Activated naive CD8-positive, alpha-beta T cell treated with anti-CD3 and anti-CD28 coated beads, Interleukin-2, amount 10 ng/mL, durations not matched to agents 7 days and 5 days (primary cell): ENCODE data around the gene NLN. TPM values are rescaled to one million over a fixed set of nuclear protein-coding genes. Genes with fewer than 3 reads are reported as not detected.

Experiments
- ATAC-seq: fragments of 150-1000 bp; cut with Tn5 transposase; one replicate; pipeline ENCODE4 v1.10.0; 2021; ENCODE audit warnings: low read depth, moderate library complexity
- POLR2A ChIA-PET: fragments of 350-600 bp; sonication (Branson Sonifier 250); formaldehyde crosslinking; loops from one replicate; lab custom pipeline; 2021; ENCODE audit warnings: antibody characterized with exemption; lab: Charles Lee
- DNase-seq: peaks from one replicate; pipeline ENCODE4 v3.0.0; 2021
- H3K27ac Mint-ChIP-seq: one replicate; pipeline ENCODE4 v1.8.0; 2022; ENCODE audit warnings: mild to moderate bottlenecking, mixed read lengths
- H3K27me3 Mint-ChIP-seq: one replicate; pipeline ENCODE4 v1.8.0; 2022; ENCODE audit warnings: mild to moderate bottlenecking, moderate library complexity, mixed read lengths
- H3K36me3 Mint-ChIP-seq: one replicate; pipeline ENCODE4 v1.8.0; 2021; ENCODE audit warnings: mild to moderate bottlenecking, mixed read lengths
- H3K4me1 Mint-ChIP-seq: one replicate; pipeline ENCODE4 v1.8.0; 2021; ENCODE audit warnings: mixed read lengths
- H3K4me3 Mint-ChIP-seq: one replicate; pipeline ENCODE4 v1.8.0; 2022; ENCODE audit warnings: mild to moderate bottlenecking, moderate library complexity, mixed read lengths
- H3K9me3 Mint-ChIP-seq: one replicate; pipeline ENCODE4 v1.8.0; 2021; ENCODE audit warnings: mixed read lengths
- total RNA-seq, 2 experiments: library from RNA; stranded (reverse); gene quantifications; one replicate each; pipeline ENCODE4 v1.2.3, GENCODE V29; 2021

NLN gene
- total RNA-seq, 2 experiments from 2014 or later: 10.0 to 10.9 TPM

GRCh38 chr5:65738305-65738704 lies 16.3 kb downstream of the NLN start:
- DNase-seq: no peak
- peaks cover 2% of the 10 kb centered on the region for H3K9me3 Mint-ChIP-seq
- H3K27me3 Mint-ChIP-seq: no peaks in the 10 kb centered on the region
- H3K4me3 Mint-ChIP-seq: no peak overlapping the region
- ATAC-seq: no peak
- H3K4me1 Mint-ChIP-seq: peaks cover 11% of the 10 kb centered on the region
- no peak overlapping the region for H3K27ac Mint-ChIP-seq
- POLR2A ChIA-PET: no interaction called here
- H3K36me3 Mint-ChIP-seq: peaks cover 8% of the 10 kb centered on the region

- POLR2A ChIA-PET: no interaction called here
- no peak for ATAC-seq
Measured at GRCh38 chr5:65739162-65739561, 17.2 kb downstream of the NLN start.

GRCh38 chr5:65742565-65743231 lies 20.7 kb downstream of the NLN start:
- Mint-ChIP-seq H3K9me3 (peaks cover 2% of the 10 kb centered on the region), H3K4me3 (no peak overlapping the region), H3K27ac (no peak overlapping the region), H3K27me3 (no peaks in the 10 kb centered on the region), H3K36me3 (peaks cover 15% of the 10 kb centered on the region), H3K4me1 (peaks cover 9% of the 10 kb centered on the region)
- DNase-seq (no peak), ATAC-seq (peak; percentile 54)
- POLR2A ChIA-PET: no interaction called here

More at GRCh38 chr5:65739162-65739561, 17.2 kb downstream of the NLN start:
- H3K4me3 Mint-ChIP-seq: no peak overlapping the region
- H3K36me3 Mint-ChIP-seq: peaks cover 8% of the 10 kb centered on the region
- no peak for DNase-seq
- peaks cover 2% of the 10 kb centered on the region for H3K9me3 Mint-ChIP-seq
- no peak overlapping the region for H3K27ac Mint-ChIP-seq
- H3K4me1 Mint-ChIP-seq: peaks cover 11% of the 10 kb centered on the region
- no peaks in the 10 kb centered on the region for H3K27me3 Mint-ChIP-seq

GRCh38 chr5:65749221-65749844 lies 27.3 kb downstream of the NLN start:
- H3K36me3 Mint-ChIP-seq: peaks cover 11% of the 10 kb centered on the region

GRCh38 chr5:65749956-65750355 lies 28.0 kb downstream of the NLN start:
- POLR2A ChIA-PET: no interaction called here
- peaks cover 2% of the 10 kb centered on the region for H3K9me3 Mint-ChIP-seq
- H3K4me3 Mint-ChIP-seq: no peak overlapping the region
- H3K27me3 Mint-ChIP-seq: no peaks in the 10 kb centered on the region
- ATAC-seq: no peak
- H3K27ac Mint-ChIP-seq: no peak overlapping the region
- H3K36me3 Mint-ChIP-seq: peaks cover 11% of the 10 kb centered on the region
- no peak for DNase-seq
- peaks cover 1% of the 10 kb centered on the region for H3K4me1 Mint-ChIP-seq

More at GRCh38 chr5:65749221-65749844, 27.3 kb downstream of the NLN start:
- ATAC-seq (no peak), DNase-seq (no peak)
- H3K4me1 Mint-ChIP-seq: peaks cover 1% of the 10 kb centered on the region
- no peak overlapping the region for H3K27ac Mint-ChIP-seq
- no peaks in the 10 kb centered on the region for H3K27me3 Mint-ChIP-seq
- H3K4me3 Mint-ChIP-seq: no peak overlapping the region
- POLR2A ChIA-PET: no interaction called here
- H3K9me3 Mint-ChIP-seq: peaks cover 2% of the 10 kb centered on the region

GRCh38 chr5:65750938-65751337 lies 28.9 kb downstream of the NLN start:
- DNase-seq (no peak), ATAC-seq (no peak)
- Mint-ChIP-seq H3K27me3 (no peaks in the 10 kb centered on the region), H3K9me3 (peaks cover 2% of the 10 kb centered on the region), H3K36me3 (peaks cover 9% of the 10 kb centered on the region), H3K4me1 (peaks cover 1% of the 10 kb centered on the region), H3K4me3 (no peak overlapping the region), H3K27ac (no peak overlapping the region)
- POLR2A ChIA-PET: no interaction called here

GRCh38 chr5:65753189-65753588 lies 31.2 kb downstream of the NLN start:
- Mint-ChIP-seq H3K36me3 (peaks cover 2% of the 10 kb centered on the region), H3K27me3 (no peaks in the 10 kb centered on the region), H3K27ac (no peak overlapping the region), H3K4me3 (no peak overlapping the region), H3K9me3 (no peaks in the 10 kb centered on the region), H3K4me1 (peaks cover 1% of the 10 kb centered on the region)
- POLR2A ChIA-PET: no interaction called here
- ATAC-seq (no peak), DNase-seq (no peak)

GRCh38 chr5:65758546-65759144 lies 36.6 kb downstream of the NLN start:
- H3K27ac Mint-ChIP-seq: no peak overlapping the region
- ATAC-seq (no peak), DNase-seq (no peak)
- H3K4me3 Mint-ChIP-seq: no peak overlapping the region
- peaks cover 6% of the 10 kb centered on the region for H3K4me1 Mint-ChIP-seq
- H3K9me3 Mint-ChIP-seq: no peaks in the 10 kb centered on the region
- POLR2A ChIA-PET: no interaction called here
- H3K27me3 Mint-ChIP-seq: no peaks in the 10 kb centered on the region
- peaks cover 4% of the 10 kb centered on the region for H3K36me3 Mint-ChIP-seq

GRCh38 chr5:65760504-65761275 lies 38.7 kb downstream of the NLN start:
- POLR2A ChIA-PET: interaction anchor here (1.1 to 1.9 kb wide), 2 partner anchors 166 to 167 kb away, joined by 3 to 4 read pairs; partner anchors contain the start of gene ERBIN
- H3K4me3 Mint-ChIP-seq: no peak overlapping the region
- peaks cover 4% of the 10 kb centered on the region for H3K36me3 Mint-ChIP-seq
- H3K27me3 Mint-ChIP-seq: no peaks in the 10 kb centered on the region
- H3K4me1 Mint-ChIP-seq: peaks cover 6% of the 10 kb centered on the region
- H3K27ac Mint-ChIP-seq: no peak overlapping the region
- DNase-seq: peak; percentile 37
- peak; percentile 98 for ATAC-seq
- H3K9me3 Mint-ChIP-seq: no peaks in the 10 kb centered on the region

GRCh38 chr5:65762234-65762633 lies 40.2 kb downstream of the NLN start:
- Mint-ChIP-seq H3K27ac (no peak overlapping the region), H3K4me1 (peaks cover 6% of the 10 kb centered on the region), H3K27me3 (no peaks in the 10 kb centered on the region), H3K4me3 (no peak overlapping the region), H3K9me3 (peaks cover 4% of the 10 kb centered on the region), H3K36me3 (peaks cover 17% of the 10 kb centered on the region)
- no peak for ATAC-seq
- DNase-seq: no peak
- POLR2A ChIA-PET: interaction anchor here (1.1 kb wide), 1 partner anchor 162 kb away, joined by 3 read pairs; no protein-coding TSS in a partner anchor

GRCh38 chr5:65765582-65765981 lies 43.6 kb downstream of the NLN start:
- Mint-ChIP-seq H3K27ac (no peak overlapping the region), H3K27me3 (no peaks in the 10 kb centered on the region), H3K9me3 (peaks cover 9% of the 10 kb centered on the region), H3K4me3 (no peak overlapping the region), H3K36me3 (peaks cover 24% of the 10 kb centered on the region), H3K4me1 (peaks cover 3% of the 10 kb centered on the region)
- DNase-seq (no peak), ATAC-seq (no peak)
- POLR2A ChIA-PET: no interaction called here

- no peak overlapping the region for H3K4me3 Mint-ChIP-seq
- no peak for DNase-seq
- no peak for ATAC-seq
- H3K9me3 Mint-ChIP-seq: peaks cover 9% of the 10 kb centered on the region
- no peaks in the 10 kb centered on the region for H3K27me3 Mint-ChIP-seq
- no peak overlapping the region for H3K27ac Mint-ChIP-seq
- POLR2A ChIA-PET: no interaction called here
- H3K4me1 Mint-ChIP-seq: no peaks in the 10 kb centered on the region
- peaks cover 24% of the 10 kb centered on the region for H3K36me3 Mint-ChIP-seq
Measured at GRCh38 chr5:65766175-65766574, 44.2 kb downstream of the NLN start.

- no peak for DNase-seq
- Mint-ChIP-seq H3K27me3 (no peaks in the 10 kb centered on the region), H3K4me3 (no peak overlapping the region), H3K36me3 (peaks cover 24% of the 10 kb centered on the region), H3K9me3 (peaks cover 9% of the 10 kb centered on the region), H3K4me1 (no peaks in the 10 kb centered on the region), H3K27ac (no peak overlapping the region)
- ATAC-seq: no peak
- POLR2A ChIA-PET: no interaction called here
Measured at GRCh38 chr5:65766781-65767180, 44.8 kb downstream of the NLN start.
